Neural progenitor cell (in vitro differentiated cells): ENCODE measurements around the gene NRF1.

Experiments
- CTCF ChIP-seq: fragments of 200-600 bp; sonication (generic); IDR thresholded peaks from 2 replicates; pipeline ENCODE4 v1.5.1; 2017; ENCODE audit warnings: antibody characterized with exemption, mild to moderate bottlenecking
- EZH2 ChIP-seq: fragments of 200-600 bp; sonication (generic); IDR thresholded peaks from 2 replicates; pipeline ENCODE4 v1.6.1; 2017; ENCODE audit warnings: antibody characterized with exemption, mild to moderate bottlenecking, moderate library complexity

- TF ChIP-seq CTCF, result no peak
- TF ChIP-seq EZH2, result no peak
Observed at GRCh38 chr7:129797214-129797789, 185.8 kb downstream of the NRF1 start.
